GM21529 (cell line): ENCODE results near the gene CYBA.
"Not testable (repeated sequence)": the region's sequence is repeated elsewhere in the genome, so short reads cannot be mapped to it uniquely, and the experiment has no call there.

Source experiments
- ATAC-seq: cut with Tn5 transposase; IDR thresholded peaks from one replicate; pipeline ENCODE4 v1.9.1; 2021; ENCODE audit not compliant: unreplicated experiment

Gene CYBA

DNA sequence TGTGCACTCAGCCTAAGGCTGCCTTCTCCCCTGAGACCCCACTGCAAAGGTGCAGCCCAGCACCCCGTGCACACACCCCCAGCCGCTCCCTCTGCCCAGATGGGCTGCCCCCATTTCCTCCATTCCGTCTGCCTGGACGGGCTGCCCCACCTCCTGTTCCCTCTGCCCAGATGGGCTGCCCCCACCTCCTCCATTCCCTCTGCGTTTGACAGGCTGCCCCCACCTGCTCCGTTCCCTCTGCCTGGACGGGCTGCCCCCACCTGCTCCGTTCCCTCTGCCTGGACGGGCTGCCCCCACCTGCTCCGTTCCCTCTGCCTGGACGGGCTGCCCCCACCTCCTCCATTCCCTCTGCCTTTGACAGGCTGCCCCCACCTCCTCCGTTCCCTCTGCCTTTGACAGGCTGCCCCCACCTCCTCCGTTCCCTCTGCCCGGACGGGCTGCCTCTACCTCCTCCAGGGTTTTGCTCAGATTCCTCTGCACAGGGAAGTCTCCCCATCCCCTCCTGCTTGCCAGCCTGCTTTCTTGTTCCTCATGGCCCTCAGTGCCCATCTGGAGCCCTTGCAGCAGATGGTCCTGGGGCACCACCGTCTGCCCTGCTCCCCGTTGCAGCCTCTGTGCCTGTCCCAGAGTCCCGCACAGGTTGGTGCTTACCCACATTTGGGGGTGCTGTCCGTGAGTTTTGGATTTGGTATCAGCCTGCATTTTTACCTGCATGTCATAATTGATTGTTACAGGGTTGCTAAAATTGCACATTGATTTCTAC, 35.9 kb downstream of the CYBA start:
- ATAC-seq, result no peak

- ATAC-seq, result no peak
Observed at GRCh38 chr16:88613911-88614817, 36.7 kb downstream of the CYBA start.

GRCh38 chr16:88613293-88613692, 37.6 kb downstream of the CYBA start:
- ATAC-seq, result no peak

DNA sequence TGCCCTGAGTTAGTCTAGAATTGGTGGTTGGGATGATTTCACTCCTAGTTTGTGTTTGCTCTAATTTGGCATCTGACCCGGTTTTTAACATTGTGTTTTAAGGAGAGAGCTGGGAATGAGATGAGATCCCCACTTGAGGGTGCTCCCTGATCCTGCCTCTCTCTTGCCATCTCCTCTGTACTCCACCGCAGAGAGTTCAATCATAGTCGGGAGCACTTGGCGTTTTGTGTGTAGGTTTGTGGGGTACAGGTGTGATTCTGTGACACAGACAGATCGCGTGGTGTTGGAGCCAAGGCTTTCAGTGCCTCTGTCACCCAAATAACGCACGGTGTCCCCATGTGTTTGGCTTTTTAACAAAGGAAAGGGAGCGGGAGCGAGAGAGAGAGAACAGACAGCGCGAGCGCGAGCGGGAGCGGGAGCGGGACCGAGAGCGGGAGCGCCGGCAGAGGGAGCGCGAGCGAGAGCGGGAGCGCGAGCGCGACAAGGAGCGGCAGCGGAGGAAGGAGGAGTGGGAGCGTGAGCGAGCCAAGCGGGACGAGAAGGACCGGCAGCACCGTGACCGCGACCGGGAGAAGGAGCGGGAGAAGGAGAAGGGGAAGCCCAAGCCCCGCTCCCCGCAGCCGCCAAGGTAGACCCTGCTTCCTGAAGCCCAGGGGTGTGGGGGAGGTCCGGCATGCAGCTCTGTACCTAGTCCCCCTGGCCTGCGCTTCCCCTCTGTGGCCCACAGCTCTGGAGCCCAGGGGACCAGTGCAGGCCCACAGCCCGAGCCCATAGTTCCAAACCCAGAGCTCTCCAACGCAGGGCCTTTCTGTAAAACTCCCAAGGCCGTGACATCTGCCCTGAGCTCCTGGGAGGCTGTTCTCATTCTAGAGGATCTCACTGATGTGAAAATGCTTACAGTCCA, 39.7 kb downstream of the CYBA start:
- no peak for ATAC-seq

- no peak for ATAC-seq
Observed at GRCh38 chr16:88610080-88610479, 40.8 kb downstream of the CYBA start.

DNA sequence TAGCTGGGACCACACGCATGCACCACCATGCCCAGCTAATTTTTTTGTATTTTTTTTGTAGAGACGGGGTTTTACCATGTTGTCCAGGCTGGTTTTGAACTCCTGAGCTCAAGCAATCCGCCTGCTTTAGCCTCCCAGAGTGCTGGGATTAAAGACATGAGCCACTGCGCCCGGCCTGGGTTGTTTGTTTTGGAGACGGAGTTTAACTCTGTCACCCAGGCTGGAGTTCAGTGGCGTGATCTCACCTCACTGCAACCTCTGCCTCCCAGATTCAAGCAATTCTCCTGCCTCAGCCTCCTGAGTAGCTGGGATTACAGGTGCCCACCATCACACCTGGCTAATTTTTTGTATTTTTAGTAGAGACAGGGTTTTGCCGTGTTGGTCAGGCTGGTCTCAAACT, 41.4 kb downstream of the CYBA start:
- ATAC-seq, result not testable (repeated sequence)

DNA sequence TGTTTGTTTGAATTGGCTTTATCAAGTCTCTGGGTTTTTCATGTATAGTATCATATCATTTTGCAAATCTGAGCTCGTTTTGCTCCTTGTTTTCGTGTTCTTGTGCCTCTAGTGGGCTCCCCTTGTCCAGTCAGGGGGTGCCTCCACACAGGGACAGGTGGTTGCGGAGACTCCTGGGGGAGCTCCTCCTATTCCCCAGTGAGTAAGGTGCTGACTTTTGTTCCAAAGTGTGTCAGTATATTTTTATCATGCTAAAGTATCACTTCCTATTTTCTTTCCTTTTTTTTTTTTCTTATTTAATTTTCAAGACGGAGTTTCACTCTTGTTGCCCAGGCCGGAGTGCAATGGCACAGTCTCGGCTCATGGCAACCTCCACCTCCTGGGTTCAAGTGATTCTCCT, 42.8 kb downstream of the CYBA start:
- no peak for ATAC-seq

DNA sequence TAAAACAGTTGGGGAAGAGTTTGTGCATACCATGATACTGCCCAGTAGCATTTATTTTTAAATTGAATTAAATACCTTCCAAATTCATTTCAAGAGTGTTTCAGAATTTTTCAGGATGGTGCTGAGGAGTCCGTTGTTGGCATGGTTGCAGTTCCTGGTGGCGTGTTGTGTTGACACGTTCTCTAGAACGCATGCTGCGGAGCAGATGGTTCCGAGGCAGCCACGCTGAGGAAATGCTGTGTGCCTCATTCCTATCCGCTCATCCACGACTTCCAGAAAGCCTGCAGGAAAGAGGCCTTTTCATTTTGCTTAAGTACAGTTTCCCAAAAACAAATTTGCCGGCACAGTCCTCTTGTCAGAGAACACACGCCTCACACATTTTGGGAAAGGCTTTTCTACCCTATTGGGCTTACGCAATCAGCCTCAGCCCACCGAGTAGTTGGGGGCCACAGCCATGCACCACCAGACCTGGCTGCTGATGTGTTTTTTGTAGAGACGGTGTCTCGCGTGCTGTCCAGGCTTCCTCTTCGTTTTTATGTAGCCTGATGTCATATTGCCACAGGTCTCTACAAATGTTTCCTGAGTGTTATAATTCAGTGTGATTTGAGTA, 44.6 kb downstream of the CYBA start:
- no peak for ATAC-seq

GRCh38 chr16:88605186-88606147, 45.4 kb downstream of the CYBA start:
- no peak for ATAC-seq

GRCh38 chr16:88602091-88602490, 48.8 kb downstream of the CYBA start:
- ATAC-seq, result no peak

DNA sequence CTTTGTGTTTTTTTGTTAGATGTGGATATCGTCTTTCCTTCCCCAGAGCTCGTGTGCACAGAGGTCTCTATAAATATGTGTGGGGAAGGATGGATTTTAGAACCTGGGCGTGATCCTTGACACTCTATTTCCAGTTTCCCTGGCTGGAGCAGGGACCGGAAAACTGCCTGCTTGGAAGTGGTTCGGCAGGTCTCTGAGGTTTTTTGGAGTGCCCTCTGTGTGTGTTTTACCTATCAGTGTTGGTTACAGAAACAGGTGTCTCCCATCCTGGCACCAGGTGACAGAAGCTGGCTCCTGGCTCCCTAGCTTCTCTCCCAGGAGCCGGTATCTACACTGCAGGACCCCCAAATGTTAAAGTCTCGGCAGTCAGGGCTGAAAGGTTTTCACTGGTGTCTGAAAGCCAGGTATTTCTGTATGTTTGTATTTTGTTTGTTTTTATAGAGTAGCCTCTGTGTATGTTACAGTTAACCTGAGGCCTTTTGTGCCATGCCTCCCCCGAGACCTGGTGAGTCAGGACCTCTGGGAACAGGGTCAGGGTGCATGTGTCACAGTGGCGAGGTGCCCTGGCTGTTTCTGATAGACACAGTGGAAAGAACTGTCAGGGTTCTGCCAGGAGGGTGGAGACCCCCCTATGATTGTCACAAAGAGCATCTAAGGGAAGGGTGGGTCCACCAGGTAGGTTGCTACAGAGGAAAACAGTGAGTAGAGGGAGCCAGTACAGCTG, 49.4 kb downstream of the CYBA start:
- no peak for ATAC-seq

DNA sequence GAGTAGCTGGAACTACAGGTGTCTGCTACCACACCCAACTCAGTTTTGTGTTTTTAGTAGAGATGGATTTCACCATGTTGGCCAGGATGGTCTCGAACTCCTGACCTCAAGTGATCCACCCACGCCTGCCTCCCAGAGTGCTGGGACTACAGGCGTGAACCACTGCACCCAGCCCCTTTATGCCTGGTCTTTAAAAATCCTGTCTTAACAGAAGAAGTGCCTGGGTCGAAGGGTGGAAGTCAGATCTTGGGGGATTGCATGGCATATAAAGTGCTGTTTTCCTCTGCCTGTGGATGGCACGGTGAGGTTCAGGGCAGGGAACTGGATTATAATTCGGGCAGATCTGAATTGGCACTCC, 50.3 kb downstream of the CYBA start:
- ATAC-seq, result no peak

GRCh38 chr16:88599825-88600538, 50.9 kb downstream of the CYBA start:
- ATAC-seq, result no peak

DNA sequence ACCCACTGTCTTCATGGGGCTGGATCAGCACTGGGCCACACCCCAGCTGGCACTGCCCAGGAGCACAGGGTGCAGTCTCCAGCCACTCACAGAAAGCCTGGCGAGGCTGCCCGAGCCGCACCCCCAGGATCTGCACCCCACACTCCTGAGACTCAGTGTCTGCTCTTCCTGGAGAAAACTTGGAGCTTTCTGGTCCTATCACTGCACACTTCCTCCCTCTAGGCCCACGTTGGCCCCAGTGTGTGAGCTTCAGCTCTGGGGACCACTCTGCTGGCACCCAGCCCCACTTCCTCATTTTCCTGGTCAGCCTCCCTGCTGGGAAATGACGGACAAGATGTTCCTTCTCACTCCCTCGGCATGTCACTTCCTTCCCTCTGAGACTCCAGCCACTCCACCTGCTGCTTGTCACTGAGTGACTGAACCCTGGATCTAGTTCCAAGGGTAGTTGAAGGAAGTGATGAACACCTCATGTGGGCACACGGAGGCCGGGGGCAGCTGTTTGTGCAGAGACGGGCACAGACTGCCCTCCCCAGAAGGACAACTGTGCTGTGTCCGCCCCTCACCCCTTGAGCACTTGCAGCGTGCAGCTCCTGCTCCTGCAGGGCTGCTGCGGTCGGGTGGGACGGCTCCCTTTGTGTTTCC, 51.6 kb downstream of the CYBA start:
- ATAC-seq, result no peak

- no peak for ATAC-seq
Observed at GRCh38 chr16:88597856-88598491, 52.9 kb downstream of the CYBA start.

GRCh38 chr16:88596483-88596882, 54.4 kb downstream of the CYBA start:
- no peak for ATAC-seq

- no peak for ATAC-seq
Observed at GRCh38 chr16:88595921-88596320, 54.9 kb downstream of the CYBA start.
